OCI-LY7 (cell line): ENCODE results near the gene CDKAL1. TPM values are rescaled to one million over a fixed set of nuclear protein-coding genes. Genes with fewer than 3 reads are reported as not detected.

ENCODE experiments used
- BruUV-seq: library from RNA; stranded (reverse); fragments of 400-500 nt; replicated peaks from 2 replicates; lab custom pipeline; 2021; lab: Mats Ljungman, UMichigan
- CTCF ChIA-PET: fragments of 300-600 bp; sonication (Branson Sonifier 250); formaldehyde crosslinking; loops from one replicate; lab custom pipeline; 2022; ENCODE audit warnings: antibody characterized with exemption; ENCODE audit not compliant: unreplicated experiment; lab: Charles Lee
- POLR2A ChIA-PET: fragments of 300-600 bp; sonication (Branson Sonifier 250); formaldehyde crosslinking; loops from one replicate; lab custom pipeline; 2022; ENCODE audit warnings: antibody characterized with exemption; lab: Charles Lee
- DNase-seq: peaks from one replicate; pipeline ENCODE4 v3.0.0-alpha.2; 2015; ENCODE audit warnings: low spot score
- H2AFZ ChIP-seq: fragments of 200-600 bp; sonication (generic), shearing (Covaris generic); 2 replicates; pipeline ENCODE4 v1.6.1; 2014; ENCODE audit warnings: mild to moderate bottlenecking, antibody characterized with exemption, low read length, moderate library complexity
- H3K27ac ChIP-seq: fragments of 200-600 bp; sonication (generic); 2 replicates; pipeline ENCODE4 v1.5.1; 2014; ENCODE audit warnings: mixed run types, low read depth, mild to moderate bottlenecking, moderate library complexity, low read length, inconsistent platforms; ENCODE audit not compliant: poor library complexity, severe bottlenecking
- H3K36me3 ChIP-seq: fragments of 200-600 bp; sonication (generic); 2 replicates; pipeline ENCODE4 v1.6.1; 2014; ENCODE audit warnings: mild to moderate bottlenecking, antibody characterized with exemption, low read length, moderate library complexity, mixed read lengths; ENCODE audit not compliant: insufficient read depth
- H3K4me1 ChIP-seq: fragments of 200-600 bp; sonication (generic); 2 replicates; pipeline ENCODE4 v1.5.1; 2014; ENCODE audit warnings: mild to moderate bottlenecking, low read length; ENCODE audit not compliant: insufficient read depth, poor library complexity, severe bottlenecking
- H3K4me2 ChIP-seq: fragments of 200-600 bp; sonication (generic); 2 replicates; pipeline ENCODE4 v1.6.1; 2014; ENCODE audit warnings: mild to moderate bottlenecking, low read length
- H3K4me3 ChIP-seq: fragments of 200-600 bp; sonication (generic); 2 replicates; pipeline ENCODE4 v1.5.1; 2014; ENCODE audit warnings: mild to moderate bottlenecking, low read depth, low read length; ENCODE audit not compliant: poor library complexity, severe bottlenecking
- H3K79me2 ChIP-seq: fragments of 200-600 bp; sonication (generic); 2 replicates; pipeline ENCODE4 v1.6.1; 2016; ENCODE audit warnings: low read depth, mild to moderate bottlenecking, low read length, moderate library complexity, mixed read lengths; ENCODE audit not compliant: insufficient read depth
- H3K9me2 ChIP-seq: fragments of 200-600 bp; sonication (generic); 2 replicates; pipeline ENCODE4 v1.6.1; 2016; ENCODE audit warnings: mild to moderate bottlenecking, low read length, mixed read lengths; ENCODE audit not compliant: insufficient read depth
- H3K9me3 ChIP-seq: fragments of 200-600 bp; sonication (generic); 2 replicates; pipeline ENCODE4 v1.6.1; 2014; ENCODE audit warnings: mild to moderate bottlenecking, mixed run types, low read length, mixed read lengths
- H4K20me1 ChIP-seq: fragments of 200-600 bp; sonication (generic); 2 replicates; pipeline ENCODE4 v1.6.1; 2014; ENCODE audit warnings: mild to moderate bottlenecking, antibody characterized with exemption, low read length, moderate library complexity, mixed read lengths; ENCODE audit not compliant: insufficient read depth
- CTCF ChIP-seq: fragments of 200-600 bp; sonication (generic); conservative IDR thresholded peaks from 2 replicates; pipeline ENCODE4 v1.5.1; 2014; ENCODE audit warnings: mild to moderate bottlenecking, antibody characterized with exemption, low read length, moderate library complexity, mixed read lengths
- EZH2phosphoT487 ChIP-seq: fragments of 200-600 bp; sonication (generic); IDR thresholded peaks from 2 replicates; pipeline ENCODE4 v1.6.1; 2018; ENCODE audit warnings: low read depth, borderline replicate concordance, mild to moderate bottlenecking, mixed run types, antibody characterized with exemption, low read length, moderate library complexity, mixed read lengths
- intact Hi-C: fragments of 100-400 bp; cut with micrococcal nuclease; formaldehyde crosslinking; loops from one replicate; pipeline ENCODE4 v1.10.0; 2022; ENCODE audit not compliant: unreplicated experiment
- total RNA-seq, 2 experiments: library from RNA; depleted of rRNA in 1 of 2; stranded (reverse); fragments of >200 nt in 1 of 2; shearing (Covaris generic) in 1 of 2; gene quantifications; 2 replicates each; pipeline ENCODE4 v1.2.3, GENCODE V29; 2014 to 2022

CDKAL1 gene
- total RNA-seq, 2 experiments from 2014 or later: 19.9 to 21.1 TPM

GRCh38 chr6:21185861-21186478 is 651.7 kb downstream of the CDKAL1 start:
- no peaks in the 10 kb centered on the region for H3K79me2 ChIP-seq
- no peak overlapping the region for H3K27ac ChIP-seq
- H3K9me2 ChIP-seq: no peaks in the 10 kb centered on the region
- no TSS peak for BruUV-seq
- no peak overlapping the region for H3K4me2 ChIP-seq
- ChIA-PET POLR2A (interaction anchor here (0.7 to 0.9 kb wide), 2 partner anchors 18 to 181 kb away, joined by 3 to 4 read pairs; no protein-coding TSS in a partner anchor), CTCF (no interaction called here)
- no peaks in the 10 kb centered on the region for H3K9me3 ChIP-seq
- intact Hi-C loops: no loop called here
- H4K20me1 ChIP-seq: no peaks in the 10 kb centered on the region
- H3K36me3 ChIP-seq: no peaks in the 10 kb centered on the region
- no peak for DNase-seq
- H3K4me1 ChIP-seq: peaks cover 8% of the 10 kb centered on the region
- TF ChIP-seq EZH2phosphoT487: no peak
- TF ChIP-seq CTCF: no peak
- no peak overlapping the region for H2AFZ ChIP-seq
- H3K4me3 ChIP-seq: no peak overlapping the region

DNA sequence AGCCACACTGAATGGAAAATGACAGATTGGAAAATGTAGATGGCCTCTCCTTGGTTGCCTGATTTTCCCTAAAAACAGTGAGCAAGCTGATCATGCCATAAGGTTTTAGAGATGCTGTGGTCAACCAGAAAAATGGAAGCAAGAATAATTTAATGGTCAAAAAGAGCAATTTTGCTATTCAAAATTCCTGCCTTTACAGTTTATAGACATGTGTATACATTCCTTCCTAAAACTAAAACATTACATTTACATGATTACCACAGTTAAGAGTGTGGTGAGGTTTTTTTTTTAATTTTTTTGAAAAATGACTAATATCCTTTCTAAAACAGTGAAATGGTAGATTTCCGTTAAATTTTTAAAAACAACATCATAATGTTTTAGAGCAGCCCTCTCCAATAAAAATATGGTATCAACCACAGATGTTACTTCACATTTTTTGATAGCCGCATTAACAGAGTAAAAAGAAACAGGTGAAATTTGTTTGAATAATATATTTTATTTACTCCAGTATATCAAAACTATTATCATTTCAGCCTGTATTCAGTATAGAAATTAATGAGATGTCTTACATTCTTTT is 652.3 kb downstream of the CDKAL1 start:
- Histone ChIP-seq H4K20me1 (no peaks in the 10 kb centered on the region), H2AFZ (no peak overlapping the region), H3K79me2 (no peaks in the 10 kb centered on the region), H3K4me2 (no peak overlapping the region), H3K9me2 (no peaks in the 10 kb centered on the region), H3K4me1 (peaks cover 8% of the 10 kb centered on the region), H3K36me3 (no peaks in the 10 kb centered on the region), H3K9me3 (no peaks in the 10 kb centered on the region), H3K4me3 (no peak overlapping the region), H3K27ac (no peak overlapping the region)
- ChIA-PET POLR2A (interaction anchor here (1.1 kb wide), 1 partner anchor 140 kb away, joined by 3 read pairs; no protein-coding TSS in a partner anchor), CTCF (no interaction called here)
- no TSS peak for BruUV-seq
- intact Hi-C loops: no loop called here
- TF ChIP-seq EZH2phosphoT487 (no peak), CTCF (no peak)
- DNase-seq: no peak

DNA sequence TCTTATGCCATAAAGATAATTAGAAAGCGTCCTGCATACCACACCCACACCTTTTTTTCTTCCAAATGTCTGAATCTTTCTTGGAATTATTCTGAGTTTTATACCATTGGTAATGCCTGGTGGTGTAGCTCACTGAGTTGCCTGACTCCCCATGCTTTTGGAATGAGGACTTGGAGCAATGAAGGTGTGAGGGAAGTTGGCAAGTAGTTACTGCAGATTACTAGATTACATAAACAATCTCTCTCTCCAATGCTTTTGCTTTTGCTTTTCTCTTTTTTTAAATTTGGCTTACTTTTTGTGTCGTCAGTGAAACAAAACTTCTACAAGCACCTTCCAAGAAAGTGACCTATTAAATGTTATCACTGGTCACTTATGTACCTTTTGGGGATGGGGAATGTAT is 653.2 kb downstream of the CDKAL1 start:
- H3K4me3 ChIP-seq: no peak overlapping the region
- no peak overlapping the region for H2AFZ ChIP-seq
- CTCF ChIA-PET: no interaction called here
- no peaks in the 10 kb centered on the region for H3K9me3 ChIP-seq
- no peaks in the 10 kb centered on the region for H3K36me3 ChIP-seq
- TF ChIP-seq CTCF: no peak
- TF ChIP-seq EZH2phosphoT487: no peak
- H3K27ac ChIP-seq: no peak overlapping the region
- DNase-seq: no peak
- intact Hi-C loops: no loop called here
- no peak overlapping the region for H3K4me2 ChIP-seq
- H4K20me1 ChIP-seq: no peaks in the 10 kb centered on the region
- no TSS peak for BruUV-seq
- POLR2A ChIA-PET: interaction anchor here (0.7 to 1.1 kb wide), 2 partner anchors 12 to 139 kb away, joined by 3 read pairs; no protein-coding TSS in a partner anchor
- peaks cover 8% of the 10 kb centered on the region for H3K4me1 ChIP-seq
- H3K79me2 ChIP-seq: no peaks in the 10 kb centered on the region
- H3K9me2 ChIP-seq: no peaks in the 10 kb centered on the region
